ENCODE data around the gene TBC1D8. TPM values are rescaled to one million over a fixed set of nuclear protein-coding genes. Genes with fewer than 3 reads are reported as not detected.

TBC1D8 gene
- total RNA-seq, 5 donors from 2014 or later (not counting 1 experiment from before 2014, with no cell fraction given), result 0.40 to 2.1 (median 2.0) TPM

DNA sequence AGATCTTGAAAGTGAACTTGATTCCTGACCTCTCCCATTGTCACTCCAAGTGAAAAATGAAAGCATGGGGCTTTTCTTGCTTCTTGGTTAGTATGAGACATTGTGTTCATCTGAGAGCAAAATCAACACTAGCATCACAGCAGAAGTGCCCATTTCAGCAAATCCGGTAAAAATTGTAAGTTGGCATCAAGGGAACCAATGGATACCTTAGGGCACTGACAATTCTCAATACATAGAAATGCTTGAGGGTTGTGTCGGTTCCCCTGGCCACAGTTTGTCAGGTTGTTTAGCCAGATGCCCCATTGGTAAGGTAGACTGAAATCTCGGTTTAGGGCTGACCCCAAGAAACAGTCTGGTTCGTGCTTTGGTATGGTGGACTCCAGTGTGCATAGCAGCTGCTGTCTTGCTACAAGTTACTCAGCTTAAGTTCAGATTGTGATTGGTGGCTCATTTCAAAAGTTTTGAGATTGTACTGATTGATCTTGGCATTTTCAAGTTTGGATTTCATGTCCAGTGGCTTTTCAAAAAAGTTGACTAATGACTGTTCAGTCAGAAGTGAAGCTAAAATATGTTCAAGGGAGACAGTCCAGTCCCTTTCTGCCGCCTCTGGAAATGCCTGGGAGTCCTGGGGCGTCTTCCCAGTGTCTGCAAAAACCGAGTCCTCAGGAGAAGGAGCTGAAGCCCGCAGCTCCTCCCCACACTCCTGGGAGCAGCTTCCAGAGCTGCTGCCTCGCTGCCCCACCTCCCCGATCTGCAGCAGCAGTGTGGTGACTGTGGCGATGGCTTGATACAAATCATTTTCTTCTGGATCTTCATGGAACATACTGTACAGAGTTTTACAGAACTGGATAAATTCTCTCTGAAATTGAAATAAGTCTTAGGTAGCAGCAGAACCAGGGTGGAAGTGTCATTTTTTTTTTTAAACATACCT lies 143.5 kb downstream of the TBC1D8 start:
- Histone ChIP-seq H3K27me3 (replicated peaks in 1 of 2; ENCODE audit: control insufficient read depth in 2 of 2, extremely low read depth in 1 of 2, insufficient read depth in 2 of 2, low read length in 1 of 2) (no peaks in the 10 kb centered on the region), H3K4me1 (ENCODE audit: control insufficient read depth in 1 of 2, extremely low read depth in 1 of 2, insufficient read depth in 2 of 2, low read length in 2 of 2) (peaks cover 10 to 25% of the 10 kb centered on the region in 2 experiments), H3K27ac (ENCODE audit: low read length) (no peak overlapping the region), H3K36me3 (ENCODE audit: control insufficient read depth in 2 of 2, extremely low read depth in 1 of 2, insufficient read depth in 1 of 2, low read length in 1 of 2) (peaks cover 4 to 68% of the 10 kb centered on the region in 2 donors), H3K9me3 (no peaks in the 10 kb centered on the region), H3K4me3 (ENCODE audit: control insufficient read depth in 1 of 2, extremely low read depth in 1 of 2, low read length in 1 of 2) (no peak overlapping the region)
- peaks cover 54 to 63% (median 57%) of the 10 kb centered on the region in 3 donors for H3K4me1 Mint-ChIP-seq
- ChIA-PET POLR2A (interaction anchor here in 1 of 2 donors (0.5 kb wide), 1 partner anchor 1555 kb away, joined by 3 read pairs; no protein-coding TSS in a partner anchor), CTCF (interaction anchor here in 1 of 2 donors (1.4 kb wide), 1 partner anchor 198 kb away, joined by 4 read pairs; no protein-coding TSS in a partner anchor)
- ATAC-seq (replicated peaks in 1 of 4), result no peak
- 94% methylated on average over 7 of the region's 11 CpGs for WGBS (ENCODE audit: insufficient coverage)
- H3K27me3 Mint-ChIP-seq, result no peaks in the 10 kb centered on the region
- no peak for DNase-seq
- H3K27ac Mint-ChIP-seq, result peak overlapping the region in 1 of 2 donors; percentile 3
- H3K9me3 Mint-ChIP-seq, result no peaks in the 10 kb centered on the region
- H3K36me3 Mint-ChIP-seq, result peaks cover 51% of the 10 kb centered on the region
- no peak overlapping the region for H3K4me3 Mint-ChIP-seq

DNA sequence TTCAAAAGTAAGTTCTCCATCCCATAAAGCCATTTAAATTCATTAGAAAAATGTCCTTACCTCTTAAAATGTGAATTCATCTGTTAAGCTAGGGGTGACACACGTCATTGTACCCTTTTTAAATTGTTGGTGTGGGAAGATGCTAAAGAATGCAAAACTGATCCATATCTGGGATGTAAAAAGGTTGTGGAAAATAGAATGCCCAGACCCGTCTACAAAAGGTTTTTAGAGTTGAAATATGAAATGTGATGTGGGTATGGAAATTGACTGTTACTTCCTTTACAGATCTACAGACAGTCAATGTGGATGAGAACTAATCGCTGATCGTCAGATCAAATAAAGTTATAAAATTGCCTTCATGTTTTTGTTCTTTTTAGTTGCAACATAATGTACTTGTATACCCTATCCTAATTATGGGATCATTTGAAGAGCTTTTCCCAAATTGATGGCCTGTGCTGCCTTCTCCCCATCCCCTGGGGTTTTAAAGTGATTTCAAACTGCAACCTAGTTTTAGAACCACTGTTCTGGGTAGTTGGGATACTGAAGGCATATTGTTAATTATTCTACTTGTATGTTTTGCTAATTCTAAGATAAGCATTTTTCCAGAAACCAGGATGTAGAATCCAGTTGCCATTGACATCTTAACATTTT lies 145.0 kb downstream of the TBC1D8 start:
- ChIA-PET CTCF (interaction anchor here in 1 of 2 donors (0.6 kb wide), 1 partner anchor 8 kb away, joined by 6 read pairs; no protein-coding TSS in a partner anchor), POLR2A (no interaction called here)
- Histone ChIP-seq H3K27me3 (replicated peaks in 1 of 2; ENCODE audit: control insufficient read depth in 2 of 2, extremely low read depth in 1 of 2, insufficient read depth in 2 of 2, low read length in 1 of 2) (no peaks in the 10 kb centered on the region), H3K4me1 (ENCODE audit: control insufficient read depth in 1 of 2, extremely low read depth in 1 of 2, insufficient read depth in 2 of 2, low read length in 2 of 2) (peaks cover 10 to 31% of the 10 kb centered on the region in 2 experiments), H3K4me3 (ENCODE audit: control insufficient read depth in 1 of 2, extremely low read depth in 1 of 2, low read length in 1 of 2) (no peak overlapping the region), H3K9me3 (no peaks in the 10 kb centered on the region), H3K27ac (ENCODE audit: low read length) (no peak overlapping the region), H3K36me3 (ENCODE audit: control insufficient read depth in 2 of 2, extremely low read depth in 1 of 2, insufficient read depth in 1 of 2, low read length in 1 of 2) (peaks cover 4 to 63% of the 10 kb centered on the region in 2 donors)
- no peak overlapping the region for H3K4me3 Mint-ChIP-seq
- H3K4me1 Mint-ChIP-seq, result peaks cover 55 to 62% (median 57%) of the 10 kb centered on the region in 3 donors
- peaks cover 53% of the 10 kb centered on the region for H3K36me3 Mint-ChIP-seq
- peak overlapping the region; percentile 23 to 47 for H3K27ac Mint-ChIP-seq
- DNase-seq, result no peak
- 50% methylated on average over 1 of the region's 4 CpGs for WGBS (ENCODE audit: insufficient coverage)
- no peaks in the 10 kb centered on the region for H3K27me3 Mint-ChIP-seq
- no peaks in the 10 kb centered on the region for H3K9me3 Mint-ChIP-seq
- ATAC-seq (replicated peaks in 1 of 4), result no peak

DNA sequence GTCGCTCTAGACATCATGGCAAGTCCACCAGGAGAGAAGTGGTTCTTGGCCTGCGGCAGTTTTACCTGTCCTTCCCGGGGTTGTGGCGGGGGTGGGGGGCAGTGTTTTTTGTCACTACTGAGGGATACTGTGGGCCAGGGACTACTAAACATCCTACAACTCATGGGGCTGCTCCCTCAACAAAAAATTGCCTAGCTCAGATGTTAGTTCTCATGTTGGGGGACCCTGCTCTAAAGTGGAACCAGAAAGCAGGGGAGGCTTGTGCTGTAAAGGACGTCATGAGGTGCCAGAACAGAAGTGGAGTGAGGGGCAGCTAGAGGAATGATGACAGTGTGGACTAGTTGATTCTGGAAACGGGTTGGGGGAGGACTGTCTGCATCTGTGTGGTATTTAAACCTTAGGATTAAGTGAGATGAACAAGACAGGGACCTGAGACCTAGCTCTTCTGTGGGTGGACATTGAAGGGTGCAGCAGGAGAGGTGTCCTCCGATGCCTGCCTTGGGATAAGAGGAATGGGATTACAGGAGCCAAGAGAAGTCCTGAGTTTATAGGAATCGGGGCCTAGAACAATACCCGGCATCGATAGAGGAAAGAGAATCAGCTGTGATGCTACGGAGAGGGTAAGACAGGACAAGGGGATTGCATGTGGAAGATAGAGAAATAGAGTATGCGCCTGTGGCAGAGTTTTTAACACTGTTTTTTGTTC lies 146.4 kb downstream of the TBC1D8 start:
- ATAC-seq (replicated peaks in 1 of 4) (no peak), DNase-seq (no peak)
- ChIA-PET CTCF (interaction anchor here in 1 of 2 donors (0.7 kb wide), 1 partner anchor 1236 kb away, joined by 3 read pairs; no protein-coding TSS in a partner anchor), POLR2A (no interaction called here)
- no peaks in the 10 kb centered on the region for H3K9me3 Mint-ChIP-seq
- H3K36me3 Mint-ChIP-seq, result peaks cover 49% of the 10 kb centered on the region
- peak overlapping the region; percentile 96 to 97 for H3K27ac Mint-ChIP-seq
- peak overlapping the region; percentile 2 for H3K27ac ChIP-seq (ENCODE audit: low read length)
- WGBS (ENCODE audit: insufficient coverage), result 77% methylated on average over 8 of the region's 12 CpGs
- H3K36me3 ChIP-seq (ENCODE audit: control insufficient read depth in 2 of 2, extremely low read depth in 1 of 2, insufficient read depth in 1 of 2, low read length in 1 of 2), result peaks cover 4 to 52% of the 10 kb centered on the region in 2 donors
- peaks cover 10 to 31% of the 10 kb centered on the region in 2 experiments for H3K4me1 ChIP-seq (ENCODE audit: control insufficient read depth in 1 of 2, extremely low read depth in 1 of 2, insufficient read depth in 2 of 2, low read length in 2 of 2)
- no peaks in the 10 kb centered on the region for H3K27me3 Mint-ChIP-seq
- peaks cover 55 to 62% (median 58%) of the 10 kb centered on the region in 3 donors for H3K4me1 Mint-ChIP-seq
- H3K9me3 ChIP-seq, result no peaks in the 10 kb centered on the region
- no peak overlapping the region for H3K4me3 ChIP-seq (ENCODE audit: control insufficient read depth in 1 of 2, extremely low read depth in 1 of 2, low read length in 1 of 2)
- no peaks in the 10 kb centered on the region for H3K27me3 ChIP-seq (replicated peaks in 1 of 2; ENCODE audit: control insufficient read depth in 2 of 2, extremely low read depth in 1 of 2, insufficient read depth in 2 of 2, low read length in 1 of 2)
- peak overlapping the region; percentile 88 to 96 (median 95) for H3K4me3 Mint-ChIP-seq

DNA sequence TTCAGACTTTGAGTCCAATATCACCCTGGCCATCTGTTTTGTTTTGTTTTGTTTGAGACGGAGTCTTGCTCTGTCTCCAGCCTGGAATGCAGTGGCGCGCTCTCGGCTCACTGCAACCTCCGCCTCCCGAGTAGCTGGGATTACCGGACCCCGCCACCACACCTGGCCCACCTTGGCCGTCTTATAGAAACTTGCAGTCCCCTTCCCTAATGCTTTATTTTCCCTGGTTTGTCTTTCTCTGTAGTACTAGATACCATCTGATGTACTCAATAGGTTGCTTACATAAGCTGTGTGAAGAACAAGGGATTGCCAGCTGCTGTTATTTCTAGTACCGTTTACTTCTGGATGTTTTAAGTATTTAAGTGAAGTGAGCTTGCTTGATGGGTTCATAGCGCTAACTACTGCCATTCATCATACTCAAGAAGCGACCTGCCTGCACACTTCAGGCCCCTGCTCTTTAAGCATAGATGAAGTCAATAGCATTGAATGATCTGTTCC lies 147.9 kb downstream of the TBC1D8 start:
- no peaks in the 10 kb centered on the region for H3K27me3 ChIP-seq (replicated peaks in 1 of 2; ENCODE audit: control insufficient read depth in 2 of 2, extremely low read depth in 1 of 2, insufficient read depth in 2 of 2, low read length in 1 of 2)
- ATAC-seq (replicated peaks in 1 of 4), result no peak
- Mint-ChIP-seq H3K27me3 (no peaks in the 10 kb centered on the region), H3K4me3 (peak overlapping the region; percentile 88 to 96 (median 95)), H3K4me1 (peaks cover 52 to 57% (median 55%) of the 10 kb centered on the region in 3 donors), H3K36me3 (peaks cover 48% of the 10 kb centered on the region), H3K9me3 (no peaks in the 10 kb centered on the region), H3K27ac (peak overlapping the region; percentile 96 to 97)
- POLR2A ChIA-PET, result interaction anchor here (0.5 to 1.1 kb wide), 4 partner anchors 10 to 440 kb away, joined by 3 to 12 read pairs (median 6); partner anchors contain the start of gene PDCL3 (in 1 of the 2)
- no peaks in the 10 kb centered on the region for H3K9me3 ChIP-seq
- H3K36me3 ChIP-seq (ENCODE audit: control insufficient read depth in 2 of 2, extremely low read depth in 1 of 2, insufficient read depth in 1 of 2, low read length in 1 of 2), result peaks cover 4 to 49% of the 10 kb centered on the region in 2 donors
- CTCF ChIA-PET, result interaction anchor here in 1 of 2 donors (0.5 to 1.9 kb wide), 3 partner anchors 9 to 214 kb away, joined by 5 to 13 read pairs (median 6); partner anchors contain the start of gene TBC1D8
- H3K4me1 ChIP-seq (ENCODE audit: control insufficient read depth in 1 of 2, extremely low read depth in 1 of 2, insufficient read depth in 2 of 2, low read length in 2 of 2), result peaks cover 10 to 31% of the 10 kb centered on the region in 2 experiments
- 41% methylated on average over 4 of the region's 12 CpGs for WGBS (ENCODE audit: insufficient coverage)
- peak overlapping the region; percentile 96 to 98 for H3K4me3 ChIP-seq (ENCODE audit: control insufficient read depth in 1 of 2, extremely low read depth in 1 of 2, low read length in 1 of 2)
- no peak for DNase-seq
- H3K27ac ChIP-seq (ENCODE audit: low read length), result peak overlapping the region; percentile 87

DNA sequence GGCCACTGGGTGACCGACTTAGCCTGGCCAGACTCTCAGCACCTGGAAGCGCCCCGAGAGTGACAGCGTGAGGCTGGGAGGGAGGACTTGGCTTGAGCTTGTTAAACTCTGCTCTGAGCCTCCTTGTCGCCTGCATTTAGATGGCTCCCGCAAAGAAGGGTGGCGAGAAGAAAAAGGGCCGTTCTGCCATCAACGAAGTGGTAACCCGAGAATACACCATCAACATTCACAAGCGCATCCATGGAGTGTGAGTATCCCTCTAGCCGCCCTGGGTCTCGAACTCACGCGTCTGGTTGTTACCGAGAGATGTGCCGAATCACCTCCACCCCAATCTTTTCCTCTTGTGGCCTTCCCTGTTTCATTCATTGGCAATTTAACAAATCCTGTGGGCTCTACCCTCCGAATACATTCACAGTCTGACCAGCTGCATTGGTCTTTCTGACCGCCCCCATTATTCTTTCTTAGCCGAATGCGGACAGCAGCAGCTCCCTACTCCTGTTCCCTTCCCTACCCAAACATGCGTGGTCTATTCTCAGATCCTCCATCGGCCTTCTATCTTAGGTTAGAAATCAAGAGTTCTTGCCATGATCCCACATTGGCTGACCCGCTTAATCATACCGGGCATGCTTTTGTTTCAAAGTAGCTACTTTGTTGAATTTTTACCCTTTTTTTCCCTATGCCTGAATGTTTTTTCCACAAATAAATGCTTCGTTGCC lies 148.5 kb downstream of the TBC1D8 start:
- H3K27ac ChIP-seq (ENCODE audit: low read length), result peak overlapping the region; percentile 87
- under 1% methylated on average over 25 of the region's 26 CpGs for WGBS (ENCODE audit: insufficient coverage)
- H3K27ac Mint-ChIP-seq, result peak overlapping the region; percentile 96 to 97
- H3K4me1 ChIP-seq (ENCODE audit: control insufficient read depth in 1 of 2, extremely low read depth in 1 of 2, insufficient read depth in 2 of 2, low read length in 2 of 2), result peaks cover 10 to 31% of the 10 kb centered on the region in 2 experiments
- H3K27me3 ChIP-seq (replicated peaks in 1 of 2; ENCODE audit: control insufficient read depth in 2 of 2, extremely low read depth in 1 of 2, insufficient read depth in 2 of 2, low read length in 1 of 2), result no peaks in the 10 kb centered on the region
- H3K9me3 ChIP-seq, result no peaks in the 10 kb centered on the region
- ChIA-PET POLR2A (interaction anchor here (0.5 to 1.5 kb wide), 8 partner anchors 10 to 440 kb away, joined by 3 to 13 read pairs (median 4); partner anchors contain the start of gene PDCL3 (in 1 of the 2)), CTCF (interaction anchor here in 1 of 2 donors (0.6 to 1.9 kb wide), 9 partner anchors 10 to 439 kb away, joined by 3 to 13 read pairs (median 5); partner anchors contain the start of genes CNOT11, PDCL3 and TBC1D8)
- H3K4me3 ChIP-seq (ENCODE audit: control insufficient read depth in 1 of 2, extremely low read depth in 1 of 2, low read length in 1 of 2), result peak overlapping the region; percentile 96 to 98
- peak overlapping the region; percentile 88 to 96 (median 95) for H3K4me3 Mint-ChIP-seq
- H3K36me3 ChIP-seq (ENCODE audit: control insufficient read depth in 2 of 2, extremely low read depth in 1 of 2, insufficient read depth in 1 of 2, low read length in 1 of 2), result peaks cover 4 to 46% of the 10 kb centered on the region in 2 donors
- H3K9me3 Mint-ChIP-seq, result no peaks in the 10 kb centered on the region
- H3K4me1 Mint-ChIP-seq, result peaks cover 49 to 51% (median 49%) of the 10 kb centered on the region in 3 donors
- H3K36me3 Mint-ChIP-seq, result peaks cover 42% of the 10 kb centered on the region
- ATAC-seq (replicated peaks in 1 of 4) (no peak), DNase-seq (peak in 5 of 35 experiments; percentile 5 to 22 (median 15))
- no peaks in the 10 kb centered on the region for H3K27me3 Mint-ChIP-seq

Measured in T-cell (primary cell).